Activated CD8-positive, alpha-beta T cell treated with anti-CD3 and anti-CD28 coated beads for 36 hours (primary cell): Measurements from ENCODE around the gene EPHB4. TPM values are rescaled to one million over a fixed set of nuclear protein-coding genes. Genes with fewer than 3 reads are reported as not detected.
A peak's percentile ranks its signal among the peaks of the same experiment; 100 is the strongest.

Experiments used
- ATAC-seq: fragments of 200-7000 bp; cut with Tn5 transposase; one replicate; pipeline ENCODE4 v1.10.0; 2021; ENCODE audit warnings: mild to moderate bottlenecking, moderate library complexity
- CTCF ChIA-PET: fragments of 350-600 bp; sonication (Branson Sonifier 250); formaldehyde crosslinking; loops from one replicate; lab custom pipeline; 2021; ENCODE audit warnings: antibody characterized with exemption; lab: Charles Lee
- POLR2A ChIA-PET: fragments of 350-600 bp; sonication (Branson Sonifier 250); formaldehyde crosslinking; loops from one replicate; lab custom pipeline; 2021; ENCODE audit warnings: antibody characterized with exemption; lab: Charles Lee
- DNase-seq: peaks from one replicate; pipeline ENCODE4 v3.0.0-alpha.2; 2020
- H3K27ac Mint-ChIP-seq: one replicate; pipeline ENCODE4 v1.8.0; 2021; ENCODE audit warnings: mild to moderate bottlenecking, mixed read lengths
- H3K27me3 Mint-ChIP-seq: one replicate; pipeline ENCODE4 v1.8.0; 2021; ENCODE audit warnings: mixed read lengths
- H3K36me3 Mint-ChIP-seq: one replicate; pipeline ENCODE4 v1.8.0; 2021; ENCODE audit warnings: low read depth, mixed read lengths
- H3K4me1 Mint-ChIP-seq: one replicate; pipeline ENCODE4 v1.8.0; 2021; ENCODE audit warnings: low read depth, mixed read lengths
- H3K4me3 Mint-ChIP-seq: one replicate; pipeline ENCODE4 v1.8.0; 2021; ENCODE audit warnings: mild to moderate bottlenecking, moderate library complexity, mixed read lengths
- H3K9me3 Mint-ChIP-seq: one replicate; pipeline ENCODE4 v1.8.0; 2021; ENCODE audit warnings: mixed read lengths
- intact Hi-C: fragments of 100-400 bp; cut with micrococcal nuclease; formaldehyde crosslinking; loops from one replicate; pipeline ENCODE4 v1.10.0; 2022
- total RNA-seq, 2 experiments: library from RNA; stranded (reverse); gene quantifications; one replicate each; pipeline ENCODE4 v1.2.3, GENCODE V29; 2021
- TF ChIP-seq, protein P1 (sequence below): fragments of 200-600 bp; IDR thresholded peaks from one replicate; pipeline ENCODE4 v1.8.0; 2022; ENCODE audit warnings: antibody characterized with exemption, mild to moderate bottlenecking

The EPHB4 gene
- total RNA-seq, 2 experiments from 2014 or later, result 4.8 to 5.8 TPM

DNA sequence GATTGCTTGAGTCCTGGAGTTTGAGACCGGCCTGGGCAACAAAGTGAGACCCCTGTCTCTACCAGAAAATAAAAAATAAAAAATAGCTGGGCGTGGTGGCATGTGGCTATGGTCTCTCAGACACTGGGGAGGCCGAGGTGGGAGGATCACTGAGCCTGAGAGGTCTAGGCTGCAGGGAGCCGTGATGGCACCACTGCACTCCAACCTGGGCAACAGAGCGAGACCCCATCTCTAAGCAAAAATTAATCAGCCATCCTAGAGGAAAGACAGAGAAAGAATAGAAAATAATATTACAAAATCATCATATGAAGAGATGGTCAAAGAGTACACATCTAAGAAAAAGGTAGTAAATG lies 4.9 kb upstream of the EPHB4 start:
- Mint-ChIP-seq H3K4me3 (no peak overlapping the region), H3K27ac (no peak overlapping the region), H3K4me1 (peaks cover 13% of the 10 kb centered on the region), H3K36me3 (no peaks in the 10 kb centered on the region), H3K9me3 (no peaks in the 10 kb centered on the region), H3K27me3 (peaks cover 12% of the 10 kb centered on the region)
- CTCF ChIA-PET, result interaction anchor here (1.3 to 3.2 kb wide), 3 partner anchors 20 to 33 kb away, joined by 7 to 11 read pairs (median 10); partner anchors contain the start of gene SLC12A9
- TF ChIP-seq, protein P1, sequence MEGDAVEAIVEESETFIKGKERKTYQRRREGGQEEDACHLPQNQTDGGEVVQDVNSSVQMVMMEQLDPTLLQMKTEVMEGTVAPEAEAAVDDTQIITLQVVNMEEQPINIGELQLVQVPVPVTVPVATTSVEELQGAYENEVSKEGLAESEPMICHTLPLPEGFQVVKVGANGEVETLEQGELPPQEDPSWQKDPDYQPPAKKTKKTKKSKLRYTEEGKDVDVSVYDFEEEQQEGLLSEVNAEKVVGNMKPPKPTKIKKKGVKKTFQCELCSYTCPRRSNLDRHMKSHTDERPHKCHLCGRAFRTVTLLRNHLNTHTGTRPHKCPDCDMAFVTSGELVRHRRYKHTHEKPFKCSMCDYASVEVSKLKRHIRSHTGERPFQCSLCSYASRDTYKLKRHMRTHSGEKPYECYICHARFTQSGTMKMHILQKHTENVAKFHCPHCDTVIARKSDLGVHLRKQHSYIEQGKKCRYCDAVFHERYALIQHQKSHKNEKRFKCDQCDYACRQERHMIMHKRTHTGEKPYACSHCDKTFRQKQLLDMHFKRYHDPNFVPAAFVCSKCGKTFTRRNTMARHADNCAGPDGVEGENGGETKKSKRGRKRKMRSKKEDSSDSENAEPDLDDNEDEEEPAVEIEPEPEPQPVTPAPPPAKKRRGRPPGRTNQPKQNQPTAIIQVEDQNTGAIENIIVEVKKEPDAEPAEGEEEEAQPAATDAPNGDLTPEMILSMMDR, result no peak
- DNase-seq (no peak), ATAC-seq (no peak)
- intact Hi-C loops, result no loop called here
- POLR2A ChIA-PET, result no interaction called here

DNA sequence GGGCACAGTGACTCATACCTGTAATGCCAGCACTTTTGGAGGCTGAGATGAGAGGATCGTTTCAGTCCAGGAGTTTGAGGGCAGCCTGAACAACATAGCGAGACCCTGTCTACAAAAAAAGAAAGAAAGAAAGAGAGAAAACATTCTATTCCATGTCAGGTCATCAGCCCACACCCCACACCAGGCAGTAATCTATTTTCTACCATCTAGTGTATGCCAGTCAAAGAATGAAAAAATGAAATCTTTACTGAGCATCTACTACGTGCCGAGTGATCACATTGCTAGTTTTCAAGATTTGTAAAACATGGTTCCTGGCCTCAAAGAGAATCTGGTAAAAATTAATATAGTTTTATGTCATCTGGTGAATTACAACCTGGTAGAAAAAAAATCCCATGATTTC lies 3.1 kb upstream of the EPHB4 start:
- ATAC-seq, result no peak
- Mint-ChIP-seq H3K27me3 (peaks cover 25% of the 10 kb centered on the region), H3K4me1 (peaks cover 17% of the 10 kb centered on the region), H3K27ac (no peak overlapping the region), H3K36me3 (no peaks in the 10 kb centered on the region), H3K4me3 (no peak overlapping the region), H3K9me3 (no peaks in the 10 kb centered on the region)
- no peak for DNase-seq
- POLR2A ChIA-PET, result no interaction called here
- intact Hi-C loops, result no loop called here
- TF ChIP-seq, protein P1, result no peak
- CTCF ChIA-PET, result interaction anchor here (1.0 kb wide), 1 partner anchor 31 kb away, joined by 4 read pairs; no protein-coding TSS in a partner anchor

DNA sequence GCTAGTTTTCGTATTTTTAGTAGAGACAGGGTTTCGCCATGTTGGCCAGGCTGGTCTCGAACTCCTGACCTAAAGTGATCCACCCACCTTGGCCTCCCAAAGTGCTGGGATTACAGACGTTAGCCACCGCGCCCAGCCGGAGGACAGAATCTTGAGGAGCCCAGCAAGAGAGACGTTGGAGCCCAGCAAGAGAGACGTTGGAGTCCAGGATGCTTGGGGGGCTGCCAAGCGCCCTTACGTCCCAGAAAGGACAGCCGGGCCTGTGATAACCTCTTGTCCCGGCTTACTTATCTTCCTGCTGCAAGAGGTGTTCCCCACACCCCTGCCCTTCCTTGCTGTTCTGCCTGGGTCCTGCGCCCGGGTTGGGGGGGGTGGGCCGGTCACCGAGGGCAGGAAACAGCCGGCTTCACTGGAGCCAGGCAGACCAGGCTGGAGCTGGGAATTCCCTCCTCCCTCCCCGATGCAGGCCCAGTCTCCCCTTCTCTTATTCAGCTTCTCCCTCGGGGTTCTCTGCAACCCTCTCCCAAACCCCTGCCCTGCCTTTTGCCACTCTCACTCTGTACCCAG lies 1.9 kb upstream of the EPHB4 start:
- ATAC-seq (no peak), DNase-seq (no peak)
- TF ChIP-seq, protein P1, result no peak
- ChIA-PET CTCF (interaction anchor here (1.0 to 1.7 kb wide), 2 partner anchors 23 to 30 kb away, joined by 4 to 7 read pairs; partner anchors contain the start of gene SLC12A9), POLR2A (no interaction called here)
- Mint-ChIP-seq H3K4me1 (peaks cover 17% of the 10 kb centered on the region), H3K4me3 (no peak overlapping the region), H3K27ac (no peak overlapping the region), H3K9me3 (no peaks in the 10 kb centered on the region), H3K36me3 (no peaks in the 10 kb centered on the region), H3K27me3 (peaks cover 33% of the 10 kb centered on the region)
- intact Hi-C loops, result no loop called here

DNA sequence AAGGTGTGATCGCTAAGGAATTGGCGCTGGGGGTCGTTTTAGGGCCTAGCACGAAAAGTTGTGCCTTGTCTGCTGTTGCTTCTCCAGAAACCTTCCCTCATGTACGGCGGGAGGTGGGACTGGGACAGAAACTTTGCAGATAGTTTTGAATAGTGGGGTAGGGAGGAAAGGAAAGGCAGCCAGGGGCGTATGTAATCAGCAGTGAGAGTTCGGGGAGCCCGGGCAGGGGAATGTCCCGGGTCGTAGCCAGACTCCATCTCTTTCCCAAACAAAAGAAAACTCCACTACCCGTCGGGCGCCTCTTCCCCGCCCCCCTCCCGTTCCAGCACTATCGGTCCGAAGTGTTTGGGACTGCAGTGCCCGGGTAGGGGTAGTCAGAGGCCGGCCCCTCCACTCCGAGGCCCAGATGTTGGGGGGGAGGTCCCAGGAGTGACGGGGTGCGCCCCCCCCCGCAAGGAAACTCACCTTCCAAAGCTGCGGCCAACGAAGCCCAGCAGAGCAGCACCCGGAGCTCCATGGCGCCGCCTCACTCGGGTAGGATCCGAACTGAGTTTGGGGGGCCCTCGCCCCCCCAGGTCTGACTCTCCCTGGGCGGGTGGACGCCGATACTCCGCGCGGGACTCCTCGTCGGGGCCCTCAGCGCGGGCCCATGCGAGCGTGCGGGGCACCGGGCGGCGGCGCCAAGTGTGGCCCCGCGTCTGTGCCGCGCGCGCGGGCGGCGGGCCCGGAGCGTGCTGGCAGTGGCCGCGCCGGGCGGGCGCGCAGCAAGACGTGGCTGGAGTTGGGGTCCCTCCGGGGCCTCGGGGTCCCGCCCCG lies 601 bp downstream of the EPHB4 start:
- Mint-ChIP-seq H3K27me3 (peaks cover 33% of the 10 kb centered on the region), H3K4me3 (peak overlapping the region; percentile 42), H3K4me1 (peaks cover 17% of the 10 kb centered on the region), H3K36me3 (no peaks in the 10 kb centered on the region), H3K27ac (no peak overlapping the region), H3K9me3 (no peaks in the 10 kb centered on the region)
- ChIA-PET CTCF (no interaction called here), POLR2A (interaction anchor here (0.7 to 1.0 kb wide), 2 partner anchors 10 to 38 kb away, joined by 3 read pairs; no protein-coding TSS in a partner anchor)
- TF ChIP-seq, protein P1, result no peak
- DNase-seq (no peak), ATAC-seq (peak; percentile 53)
- intact Hi-C loops, result no loop called here
